ENCODE data around the gene SH3D21.

DNA sequence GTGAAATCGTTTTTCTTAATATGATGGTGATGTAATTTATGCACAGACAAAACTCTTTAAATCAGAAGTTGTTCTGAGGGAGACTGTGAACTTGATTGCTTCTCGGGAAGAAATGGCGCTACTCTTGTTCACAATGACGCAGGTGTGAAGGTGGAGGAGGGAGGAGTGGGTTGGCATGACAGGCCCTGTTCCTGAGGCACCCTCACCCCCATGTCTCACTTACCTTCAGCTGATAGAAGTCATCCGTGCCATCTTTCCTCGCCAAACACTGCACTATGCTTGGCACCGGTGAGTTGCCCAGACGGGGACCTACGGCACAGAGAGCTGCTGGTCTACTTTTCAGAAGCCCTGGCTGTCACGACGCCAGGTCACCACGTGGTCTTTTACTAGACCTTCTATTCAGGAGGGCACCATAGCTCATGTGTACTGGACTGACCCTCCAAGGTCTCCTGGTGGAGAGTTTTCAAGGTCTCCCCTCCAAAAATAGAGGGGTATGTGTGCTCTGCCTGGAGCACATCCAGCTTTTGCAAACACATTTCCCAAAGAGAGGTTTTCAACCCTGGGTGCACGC, 52.4 kb downstream of the SH3D21 start:
- TF ChIP-seq TAF1 (IDR thresholded peaks at IDR 0.05; ENCODE audit: low read depth) = no peak
- TF ChIP-seq, protein P1, sequence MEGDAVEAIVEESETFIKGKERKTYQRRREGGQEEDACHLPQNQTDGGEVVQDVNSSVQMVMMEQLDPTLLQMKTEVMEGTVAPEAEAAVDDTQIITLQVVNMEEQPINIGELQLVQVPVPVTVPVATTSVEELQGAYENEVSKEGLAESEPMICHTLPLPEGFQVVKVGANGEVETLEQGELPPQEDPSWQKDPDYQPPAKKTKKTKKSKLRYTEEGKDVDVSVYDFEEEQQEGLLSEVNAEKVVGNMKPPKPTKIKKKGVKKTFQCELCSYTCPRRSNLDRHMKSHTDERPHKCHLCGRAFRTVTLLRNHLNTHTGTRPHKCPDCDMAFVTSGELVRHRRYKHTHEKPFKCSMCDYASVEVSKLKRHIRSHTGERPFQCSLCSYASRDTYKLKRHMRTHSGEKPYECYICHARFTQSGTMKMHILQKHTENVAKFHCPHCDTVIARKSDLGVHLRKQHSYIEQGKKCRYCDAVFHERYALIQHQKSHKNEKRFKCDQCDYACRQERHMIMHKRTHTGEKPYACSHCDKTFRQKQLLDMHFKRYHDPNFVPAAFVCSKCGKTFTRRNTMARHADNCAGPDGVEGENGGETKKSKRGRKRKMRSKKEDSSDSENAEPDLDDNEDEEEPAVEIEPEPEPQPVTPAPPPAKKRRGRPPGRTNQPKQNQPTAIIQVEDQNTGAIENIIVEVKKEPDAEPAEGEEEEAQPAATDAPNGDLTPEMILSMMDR (IDR thresholded peaks at IDR 0.05; ENCODE audit: poor library complexity, severe bottlenecking) = no peak
- no peak for TF ChIP-seq EP300 (conservative IDR thresholded peaks at IDR 0.05; ENCODE audit: poor library complexity, severe bottlenecking)

All from neural cell (in vitro differentiated cells).